RKO (cell line): ENCODE results near the gene DMPK.
"Not testable (repeated sequence)": the region's sequence is repeated elsewhere in the genome, so short reads cannot be mapped to it uniquely, and the experiment has no call there.

Source experiments
- DNase-seq: peaks from one replicate; pipeline ENCODE4 v3.0.0-alpha.2; 2016; ENCODE audit warnings: low spot score

DMPK gene

GRCh38 chr19:45815481-45816216 is 33.4 kb upstream of the DMPK start:
- no peak for DNase-seq

- no peak for DNase-seq
These were observed 32.7 kb upstream of the DMPK start, which contains the start of gene RSPH6A for GRCh38 chr19:45814851-45815480. Gene RSPH6A (minus strand): TSS chr19:45815308. CDS start chr19:45815176, 132 bp downstream.

- no peak for DNase-seq
These were observed 32.0 kb upstream of the DMPK start for GRCh38 chr19:45814166-45814780.

- DNase-seq: no peak
These were observed 30.0 kb upstream of the DMPK start for GRCh38 chr19:45812297-45812696.

GRCh38 chr19:45809643-45810159 is 27.4 kb upstream of the DMPK start:
- DNase-seq: peak; percentile 68

GRCh38 chr19:45805719-45806118 is 23.4 kb upstream of the DMPK start:
- no peak for DNase-seq

- DNase-seq: no peak
These were observed 22.6 kb upstream of the DMPK start for GRCh38 chr19:45804959-45805230.

GRCh38 chr19:45804140-45804958 is 22.1 kb upstream of the DMPK start:
- no peak for DNase-seq

GRCh38 chr19:45801603-45802175 is 19.4 kb upstream of the DMPK start:
- DNase-seq: no peak

GRCh38 chr19:45800070-45800553 is 17.8 kb upstream of the DMPK start:
- peak; percentile 49 for DNase-seq

GRCh38 chr19:45799541-45799940 is 17.3 kb upstream of the DMPK start:
- DNase-seq: not testable (repeated sequence)

GRCh38 chr19:45798995-45799517 is 16.8 kb upstream of the DMPK start:
- DNase-seq: peak; percentile 75

GRCh38 chr19:45794627-45795026 is 12.3 kb upstream of the DMPK start:
- no peak for DNase-seq

GRCh38 chr19:45793876-45794275 is 11.6 kb upstream of the DMPK start:
- DNase-seq: no peak

GRCh38 chr19:45793178-45793564 is 10.9 kb upstream of the DMPK start:
- no peak for DNase-seq

- peak; percentile 98 for DNase-seq
These were observed 10.3 kb upstream of the DMPK start, which contains the start of gene DMWD for GRCh38 chr19:45792470-45793177. Gene DMWD (minus strand): TSS chr19:45792845. CDS start chr19:45792756, 89 bp downstream.

GRCh38 chr19:45791744-45792469 is 9.6 kb upstream of the DMPK start:
- no peak for DNase-seq

- DNase-seq: no peak
These were observed 8.7 kb upstream of the DMPK start for GRCh38 chr19:45790942-45791341.

GRCh38 chr19:45789035-45789786 is 6.9 kb upstream of the DMPK start:
- no peak for DNase-seq
